Right forelimb (tissue), 1 donor: ENCODE measurements around the gene SH3PXD2B.
"Not testable (repeated sequence)": the region's sequence is repeated elsewhere in the genome, so short reads cannot be mapped to it uniquely, and the experiment has no call there.

Source experiments
- DNase-seq: peaks from one replicate; pipeline ENCODE4 v3.0.0-alpha.2; 2018

SH3PXD2B gene

GRCh38 chr5:172415362-172416275 lies 38.7 kb downstream of the SH3PXD2B start:
- DNase-seq: no peak

- peak; percentile 69 for DNase-seq
Measured at GRCh38 chr5:172414531-172415361, 39.6 kb downstream of the SH3PXD2B start.

DNA sequence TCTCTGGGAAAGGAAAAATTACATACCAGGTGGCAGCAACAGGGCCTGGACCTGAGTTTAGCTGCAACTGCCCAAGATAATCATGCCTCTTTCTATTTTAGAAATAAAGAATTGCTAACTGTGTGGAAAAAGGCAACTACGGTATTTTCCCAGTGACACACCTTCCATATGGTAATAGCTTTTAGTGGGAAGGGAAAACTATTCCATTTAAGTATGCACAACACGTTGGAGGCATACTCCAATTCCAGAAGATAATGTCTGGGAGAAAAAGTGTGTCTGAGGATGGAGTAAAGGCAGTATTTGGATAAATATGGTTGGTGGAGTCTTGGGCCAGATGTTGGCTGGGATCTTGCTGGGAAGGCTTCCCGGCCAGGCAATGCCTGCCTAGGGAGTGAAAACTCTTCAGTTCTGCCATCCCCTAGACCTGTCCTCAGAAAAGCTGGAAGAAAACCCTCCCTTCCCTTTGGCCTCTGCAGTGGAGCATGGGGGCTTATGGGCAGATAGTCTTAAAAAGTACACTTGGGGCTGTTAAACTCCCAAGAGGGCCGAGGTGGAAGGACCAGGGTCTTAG lies 40.6 kb downstream of the SH3PXD2B start:
- DNase-seq: no peak

GRCh38 chr5:172412724-172413286 lies 41.5 kb downstream of the SH3PXD2B start:
- DNase-seq: peak; percentile 87

DNA sequence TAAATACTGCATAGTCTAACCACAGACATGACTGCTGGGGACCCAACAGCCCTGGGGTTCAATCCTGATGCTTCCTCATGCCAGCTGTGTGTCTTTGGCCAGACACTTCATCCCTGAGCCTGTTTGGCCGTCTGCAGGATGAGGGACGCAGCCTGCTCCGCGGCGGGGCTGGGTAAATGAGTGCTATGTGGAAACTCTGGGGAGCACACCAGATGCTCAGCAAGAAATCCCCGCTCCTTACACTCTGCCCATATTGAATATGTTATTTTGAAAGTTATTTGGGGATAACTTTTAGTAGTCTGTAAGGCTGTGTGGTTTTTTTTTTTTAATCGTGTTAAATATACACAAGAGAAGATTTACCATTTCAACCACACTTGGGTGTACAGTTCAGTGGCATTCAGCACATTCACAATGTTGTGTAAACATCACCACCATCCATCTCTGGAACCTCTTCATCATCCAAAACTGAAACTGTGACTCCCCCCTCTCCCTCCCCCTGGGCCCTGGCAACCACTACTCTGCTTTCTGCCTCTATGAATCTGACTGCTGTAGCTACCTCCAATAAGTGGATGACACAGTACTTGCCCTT lies 42.7 kb downstream of the SH3PXD2B start:
- DNase-seq: no peak

DNA sequence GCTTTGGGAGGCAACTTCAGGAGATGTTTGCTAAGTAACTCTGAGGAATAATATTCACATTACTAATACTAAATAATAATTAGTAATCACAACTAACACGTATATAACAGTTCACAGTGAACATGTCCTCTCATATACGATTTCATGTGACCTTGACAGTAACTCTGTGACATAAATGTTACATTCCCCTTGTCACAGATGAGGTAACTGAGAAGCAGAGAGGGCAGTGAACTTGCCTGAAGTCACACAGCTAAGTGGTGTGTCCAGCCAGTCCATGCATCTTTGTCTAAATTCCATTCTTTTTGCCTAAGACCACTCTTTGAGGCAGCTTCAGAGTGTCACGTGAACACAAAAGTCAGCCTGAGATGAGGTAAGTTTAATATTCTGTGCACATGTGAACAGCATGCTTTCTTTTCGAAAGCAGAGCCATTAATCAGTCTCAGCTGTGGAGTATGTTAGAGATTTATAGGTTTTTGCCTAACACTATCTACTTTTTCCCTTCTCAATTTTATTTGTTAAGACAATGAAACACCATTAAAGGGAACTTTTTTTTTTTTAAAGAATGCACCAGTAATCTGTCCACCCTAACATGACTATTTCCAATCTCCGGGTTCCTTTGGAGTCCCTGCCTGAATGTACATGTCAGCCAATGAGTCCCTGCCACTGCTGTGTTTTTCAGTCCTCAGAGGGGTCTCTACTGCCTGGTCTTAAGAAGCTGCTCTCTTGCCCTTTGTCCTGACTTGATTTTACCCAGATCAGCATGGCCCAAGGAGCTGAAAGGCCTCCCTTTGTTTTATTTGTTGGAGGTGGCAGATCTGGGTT lies 43.5 kb downstream of the SH3PXD2B start:
- DNase-seq: no peak

- DNase-seq: no peak
Measured at GRCh38 chr5:172410160-172410559, 44.2 kb downstream of the SH3PXD2B start.

- DNase-seq: not testable (repeated sequence)
Measured at GRCh38 chr5:172409477-172409876, 44.8 kb downstream of the SH3PXD2B start.

DNA sequence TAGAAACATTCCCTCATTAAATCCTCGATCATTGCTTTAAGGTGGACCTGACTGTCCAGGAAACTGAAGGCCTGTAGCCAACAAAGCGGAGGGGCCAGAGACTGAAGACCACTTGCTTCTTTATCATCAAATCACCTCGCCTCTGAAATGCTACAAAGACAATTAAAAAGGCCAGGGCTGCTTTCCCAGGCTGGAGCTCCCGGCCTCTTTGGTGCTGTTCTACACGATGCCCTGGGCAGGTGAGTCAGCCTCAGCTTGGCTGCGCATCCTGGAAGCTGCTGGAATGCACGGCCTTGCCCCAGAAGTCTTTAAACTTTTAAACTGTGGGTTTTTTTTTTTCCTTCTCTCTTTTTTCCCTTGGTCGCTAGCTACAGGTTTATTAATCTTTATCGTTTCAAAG lies 46.5 kb downstream of the SH3PXD2B start:
- no peak for DNase-seq

DNA sequence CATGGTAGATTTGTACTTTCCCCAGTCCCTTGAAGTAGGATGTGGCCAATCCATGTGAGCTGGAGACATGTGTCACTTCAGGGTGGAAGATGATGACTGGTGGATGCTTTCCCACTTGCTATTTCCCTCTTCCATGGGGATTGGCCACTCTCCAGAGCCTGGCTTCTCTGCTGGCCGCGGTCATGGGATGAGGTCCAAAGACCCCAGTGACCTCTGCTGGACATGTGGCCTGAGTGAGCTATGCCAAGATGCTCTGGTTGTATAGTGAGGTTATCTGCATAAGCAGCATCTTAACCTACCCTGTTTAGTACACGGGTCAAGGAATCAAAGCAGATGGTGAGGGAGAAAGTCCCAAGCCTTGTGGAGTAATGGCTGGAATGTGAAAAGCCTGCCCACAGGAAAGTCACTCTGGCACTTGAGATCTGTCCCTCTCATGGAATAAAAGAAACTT lies 47.1 kb downstream of the SH3PXD2B start:
- no peak for DNase-seq

DNA sequence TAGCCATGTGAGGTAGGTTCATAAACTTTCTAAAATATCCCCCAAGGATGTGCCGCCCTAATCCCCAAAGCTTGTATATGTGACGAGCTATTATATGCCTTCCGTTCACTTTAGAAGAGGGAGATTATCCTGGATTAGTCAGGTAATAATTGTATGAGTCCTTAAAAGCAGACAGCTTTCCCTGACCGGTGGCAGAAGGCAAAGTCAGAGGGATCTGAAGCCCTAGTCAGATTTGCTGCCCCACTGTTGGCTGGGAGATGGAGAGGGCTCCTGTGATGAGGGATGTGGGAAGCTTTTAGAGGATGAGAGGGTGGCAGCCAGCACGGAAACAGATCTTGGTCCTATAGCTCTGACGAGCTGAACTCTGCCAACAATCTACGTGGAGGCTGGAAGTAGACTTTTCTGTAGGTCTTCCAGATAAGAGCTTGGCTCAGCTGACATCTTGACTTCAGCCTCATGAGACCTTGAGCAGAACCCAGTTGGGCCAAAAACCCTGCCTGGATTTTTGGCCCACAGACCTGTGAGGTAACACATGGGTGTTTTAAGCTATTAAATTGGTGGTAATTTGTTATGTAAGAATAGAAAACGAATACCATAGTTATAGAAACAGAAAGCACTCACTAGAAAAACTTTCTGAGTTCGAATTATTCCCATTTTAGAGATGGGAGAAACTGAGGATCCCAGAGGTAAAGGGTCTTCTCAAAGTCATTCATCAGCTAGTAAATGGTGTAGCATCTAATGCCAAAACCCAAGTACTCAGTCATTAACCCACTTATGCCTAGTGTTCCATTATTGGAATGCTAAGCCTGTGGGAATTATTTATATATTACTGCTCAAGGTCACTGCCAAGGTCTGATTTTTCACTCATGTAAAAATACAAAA lies 48.9 kb downstream of the SH3PXD2B start:
- no peak for DNase-seq

DNA sequence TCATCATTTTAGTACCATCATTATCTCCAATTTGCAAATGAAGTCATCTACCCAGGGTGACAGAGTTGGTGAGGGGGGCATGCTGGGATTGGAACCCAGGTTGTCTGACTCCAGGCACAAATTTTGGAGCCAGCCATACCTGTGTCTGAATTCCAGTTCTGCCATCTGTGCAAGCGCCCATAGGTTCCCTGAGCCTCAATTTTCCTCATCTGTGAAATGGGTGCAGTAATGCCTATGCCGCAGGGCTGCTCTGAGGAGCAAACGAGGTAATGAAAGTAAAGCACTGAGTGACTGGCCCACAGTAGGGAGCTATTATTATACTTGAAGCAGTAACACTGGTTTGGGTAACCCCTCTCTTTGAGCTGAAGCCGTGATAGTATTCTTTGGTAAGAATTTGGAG lies 49.6 kb downstream of the SH3PXD2B start:
- no peak for DNase-seq

DNA sequence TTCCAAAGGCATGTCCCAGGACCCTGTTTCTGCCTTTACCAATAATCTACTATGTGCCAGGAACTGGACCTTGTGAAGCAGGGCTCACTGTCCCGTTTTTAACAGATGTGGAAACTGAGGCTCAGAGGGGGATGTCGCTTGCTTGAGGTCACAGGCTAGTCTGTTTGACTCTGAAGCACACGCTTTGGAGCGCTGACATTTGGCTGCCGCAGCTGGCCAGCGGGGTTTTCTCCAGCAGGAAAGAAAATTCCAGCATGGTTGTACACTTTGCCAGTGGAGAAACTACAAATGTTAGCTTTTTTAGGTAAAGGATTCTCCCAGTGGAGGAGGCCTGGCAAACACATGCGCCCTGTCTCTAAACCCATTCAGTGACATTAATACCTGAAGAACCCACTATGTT lies 50.5 kb downstream of the SH3PXD2B start:
- DNase-seq: peak; percentile 75

- DNase-seq: peak; percentile 93
Measured at GRCh38 chr5:172403189-172403796, 51.0 kb downstream of the SH3PXD2B start.

GRCh38 chr5:172402531-172403188 lies 51.7 kb downstream of the SH3PXD2B start:
- DNase-seq: no peak

GRCh38 chr5:172402031-172402430 lies 52.3 kb downstream of the SH3PXD2B start:
- not testable (repeated sequence) for DNase-seq

DNA sequence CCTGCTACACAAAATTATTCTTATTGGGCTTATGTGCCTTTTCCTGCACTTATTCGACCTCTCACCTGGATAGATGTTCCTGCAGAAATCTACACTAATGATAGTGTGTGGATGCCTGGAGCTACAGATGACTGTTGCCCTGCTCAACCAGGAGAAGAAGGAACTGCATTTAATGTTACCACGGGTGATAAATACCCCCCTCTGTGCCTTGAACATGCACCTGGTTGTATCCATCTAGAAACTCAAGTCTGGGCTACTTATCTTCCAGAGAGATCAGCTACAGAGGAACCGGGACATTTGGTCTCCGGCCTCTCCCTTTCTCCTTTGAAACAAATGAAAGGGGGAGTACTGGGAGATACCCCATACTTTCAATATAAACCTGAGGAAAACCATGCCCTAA lies 54.5 kb downstream of the SH3PXD2B start:
- DNase-seq: no peak

DNA sequence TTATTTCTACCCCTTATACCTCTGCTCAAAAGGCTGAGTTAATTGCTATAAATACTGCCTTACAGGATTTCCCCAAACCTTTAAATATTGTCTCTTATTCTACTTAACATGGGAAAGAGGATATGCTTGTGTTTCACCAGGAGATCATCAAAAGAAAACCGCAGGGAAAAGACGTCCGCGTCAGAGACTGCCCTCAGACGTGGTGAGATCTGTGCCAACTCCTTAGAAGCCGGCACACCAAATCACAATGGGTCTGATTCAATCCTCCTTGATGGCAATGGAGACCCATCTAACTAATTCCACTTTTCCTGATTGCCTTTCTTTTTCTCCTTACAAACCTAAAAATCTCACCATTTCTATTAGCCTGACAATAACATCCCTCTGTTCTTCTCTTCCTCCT lies 55.0 kb downstream of the SH3PXD2B start:
- no peak for DNase-seq

GRCh38 chr5:172398645-172399044 lies 55.7 kb downstream of the SH3PXD2B start:
- not testable (repeated sequence) for DNase-seq

DNA sequence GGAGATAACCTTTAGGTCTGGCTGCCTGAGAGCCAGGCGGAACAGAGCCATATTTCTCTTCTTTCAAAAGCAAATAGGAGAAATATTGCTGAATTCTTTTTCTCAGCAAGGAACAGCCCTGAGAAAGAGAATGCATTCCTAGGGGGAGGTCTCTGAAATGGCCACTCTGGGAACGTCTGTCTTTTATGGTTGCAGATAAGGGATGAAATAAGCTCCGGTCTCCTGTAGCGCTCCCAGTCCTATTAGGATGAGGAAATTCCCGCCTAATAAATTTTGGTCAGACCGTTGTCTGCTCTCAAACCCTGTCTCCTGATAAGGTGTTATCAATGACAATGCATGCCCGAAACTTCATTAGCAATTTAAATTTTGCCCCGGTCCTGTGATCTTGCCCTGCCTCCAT lies 57.3 kb downstream of the SH3PXD2B start:
- DNase-seq: not testable (repeated sequence)
